HG03558 (cell line): ENCODE data around the gene PKM.

Experiments
- ATAC-seq: cut with Tn5 transposase; IDR thresholded peaks from one replicate; pipeline ENCODE4 v1.9.1; 2021; ENCODE audit warnings: moderate number of reproducible peaks; ENCODE audit not compliant: unreplicated experiment; ENCODE audit errors: extremely low read depth

Gene PKM

GRCh38 chr15:72202801-72203506 lies 28.0 kb downstream of the PKM start:
- ATAC-seq, result no peak

- ATAC-seq, result no peak
Measured at GRCh38 chr15:72202302-72202701, 28.7 kb downstream of the PKM start.

- no peak for ATAC-seq
Measured at GRCh38 chr15:72201391-72201921, 29.5 kb downstream of the PKM start.

GRCh38 chr15:72200395-72201237 lies 30.4 kb downstream of the PKM start:
- ATAC-seq, result no peak

GRCh38 chr15:72199721-72200212 lies 31.2 kb downstream of the PKM start:
- no peak for ATAC-seq

- ATAC-seq, result no peak
Measured at GRCh38 chr15:72199205-72199515, 31.8 kb downstream of the PKM start.

- no peak for ATAC-seq
Measured at GRCh38 chr15:72198356-72199204, 32.4 kb downstream of the PKM start.

GRCh38 chr15:72197460-72198355 lies 33.3 kb downstream of the PKM start, which contains the start of gene GRAMD2A:
Gene GRAMD2A (minus strand): TSS chr15:72197787.
- no peak for ATAC-seq

- ATAC-seq, result no peak
Measured at GRCh38 chr15:72197041-72197459, 33.9 kb downstream of the PKM start.

GRCh38 chr15:72196409-72197040 lies 34.5 kb downstream of the PKM start:
- ATAC-seq, result no peak

- ATAC-seq, result no peak
Measured at GRCh38 chr15:72195101-72195511, 35.9 kb downstream of the PKM start.

GRCh38 chr15:72193836-72194396 lies 37.1 kb downstream of the PKM start:
- ATAC-seq, result no peak

GRCh38 chr15:72192416-72192815 lies 38.6 kb downstream of the PKM start:
- no peak for ATAC-seq

GRCh38 chr15:72189250-72189902 lies 41.6 kb downstream of the PKM start:
- no peak for ATAC-seq

GRCh38 chr15:72184165-72184811 lies 46.7 kb downstream of the PKM start:
- ATAC-seq, result no peak

- ATAC-seq, result no peak
Measured at GRCh38 chr15:72183781-72184164, 47.2 kb downstream of the PKM start.

- ATAC-seq, result no peak
Measured at GRCh38 chr15:72182673-72183072, 48.3 kb downstream of the PKM start.

- no peak for ATAC-seq
Measured at GRCh38 chr15:72182244-72182643, 48.7 kb downstream of the PKM start.
